Fibroblast of mammary gland (primary cell): ENCODE results near the gene KLHL29.
A peak's percentile ranks its signal among the peaks of the same experiment; 100 is the strongest.

ENCODE experiments used
- DNase-seq: peaks from one replicate; pipeline ENCODE4 v3.0.0-alpha.2; 2010; ENCODE audit warnings: low read depth
- H3K4me3 ChIP-seq: 2 replicates; pipeline ENCODE4 v1.5.1; 2011; ENCODE audit warnings: low read depth, mild to moderate bottlenecking, low read length, moderate library complexity; ENCODE audit not compliant: control insufficient read depth
- TF ChIP-seq, protein P1 (sequence below): conservative IDR thresholded peaks from 2 replicates; pipeline ENCODE4 v1.5.1; 2011; ENCODE audit warnings: low read depth, low read length, inconsistent platforms; ENCODE audit not compliant: control insufficient read depth, insufficient read depth

Gene KLHL29

DNA sequence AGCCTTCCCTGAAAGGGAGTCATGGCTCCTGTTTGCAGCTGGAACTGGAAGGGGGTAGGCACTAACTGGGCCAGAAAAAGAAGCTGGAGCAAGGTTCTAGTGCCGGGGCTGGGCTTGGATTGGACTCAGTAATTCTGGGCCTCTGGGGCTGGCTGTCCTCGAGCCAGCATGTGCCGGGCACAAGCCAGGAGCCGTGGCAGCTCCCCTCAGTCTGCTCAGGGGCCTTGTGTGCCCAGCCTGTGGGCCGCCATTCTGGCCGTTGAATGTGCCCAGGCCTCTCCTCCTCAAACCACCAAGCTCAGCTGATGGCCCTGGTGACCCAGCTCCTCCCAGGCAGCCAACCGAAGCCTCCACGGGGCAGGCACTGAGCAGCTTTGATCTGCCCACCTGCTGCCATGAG is 119.6 kb downstream of the KLHL29 start:
- TF ChIP-seq, protein P1, sequence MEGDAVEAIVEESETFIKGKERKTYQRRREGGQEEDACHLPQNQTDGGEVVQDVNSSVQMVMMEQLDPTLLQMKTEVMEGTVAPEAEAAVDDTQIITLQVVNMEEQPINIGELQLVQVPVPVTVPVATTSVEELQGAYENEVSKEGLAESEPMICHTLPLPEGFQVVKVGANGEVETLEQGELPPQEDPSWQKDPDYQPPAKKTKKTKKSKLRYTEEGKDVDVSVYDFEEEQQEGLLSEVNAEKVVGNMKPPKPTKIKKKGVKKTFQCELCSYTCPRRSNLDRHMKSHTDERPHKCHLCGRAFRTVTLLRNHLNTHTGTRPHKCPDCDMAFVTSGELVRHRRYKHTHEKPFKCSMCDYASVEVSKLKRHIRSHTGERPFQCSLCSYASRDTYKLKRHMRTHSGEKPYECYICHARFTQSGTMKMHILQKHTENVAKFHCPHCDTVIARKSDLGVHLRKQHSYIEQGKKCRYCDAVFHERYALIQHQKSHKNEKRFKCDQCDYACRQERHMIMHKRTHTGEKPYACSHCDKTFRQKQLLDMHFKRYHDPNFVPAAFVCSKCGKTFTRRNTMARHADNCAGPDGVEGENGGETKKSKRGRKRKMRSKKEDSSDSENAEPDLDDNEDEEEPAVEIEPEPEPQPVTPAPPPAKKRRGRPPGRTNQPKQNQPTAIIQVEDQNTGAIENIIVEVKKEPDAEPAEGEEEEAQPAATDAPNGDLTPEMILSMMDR: no peak
- H3K4me3 ChIP-seq: no peak overlapping the region

DNA sequence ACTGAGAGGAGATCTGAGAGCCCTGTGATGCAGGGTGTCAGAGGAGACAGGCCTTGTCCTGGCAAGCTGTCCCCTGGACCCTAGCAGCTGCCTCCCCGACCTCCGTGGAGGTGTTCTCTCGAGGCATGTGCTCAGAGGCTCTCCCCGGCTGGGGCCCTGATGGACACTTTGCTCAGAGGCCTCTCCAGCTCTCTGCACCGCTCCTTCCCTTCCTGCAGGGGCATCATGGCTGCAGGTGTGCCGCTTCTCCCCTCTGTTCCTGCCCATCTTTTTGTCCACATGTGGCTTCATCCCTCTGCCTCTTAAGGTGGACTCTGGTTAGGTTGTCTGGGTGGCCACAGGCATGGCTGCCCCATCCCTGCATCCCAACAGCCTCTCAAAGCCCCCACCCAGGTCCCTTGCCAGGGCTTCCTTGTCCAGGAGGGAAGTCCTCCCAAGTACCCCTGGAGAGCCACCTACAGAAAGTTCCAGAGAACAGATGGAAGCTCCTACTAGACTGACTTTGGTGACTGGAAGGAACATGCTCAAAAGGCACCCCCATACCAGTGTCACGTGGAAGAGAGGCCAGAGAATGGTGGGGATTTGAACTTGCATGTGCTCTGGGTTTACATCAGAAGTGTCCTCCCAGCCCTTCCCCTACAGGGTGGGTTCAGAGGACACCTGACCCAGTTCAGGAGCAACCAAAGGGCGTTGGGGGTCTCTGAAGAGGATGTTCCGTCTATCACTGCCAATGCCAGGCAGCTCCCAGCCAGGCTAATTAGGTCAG is 120.4 kb downstream of the KLHL29 start:
- no peak overlapping the region for H3K4me3 ChIP-seq
- no peak for DNase-seq
- TF ChIP-seq, protein P1: peak; percentile 4

More for the DNA sequence above, 119.6 kb downstream of the KLHL29 start:
- no peak for DNase-seq

DNA sequence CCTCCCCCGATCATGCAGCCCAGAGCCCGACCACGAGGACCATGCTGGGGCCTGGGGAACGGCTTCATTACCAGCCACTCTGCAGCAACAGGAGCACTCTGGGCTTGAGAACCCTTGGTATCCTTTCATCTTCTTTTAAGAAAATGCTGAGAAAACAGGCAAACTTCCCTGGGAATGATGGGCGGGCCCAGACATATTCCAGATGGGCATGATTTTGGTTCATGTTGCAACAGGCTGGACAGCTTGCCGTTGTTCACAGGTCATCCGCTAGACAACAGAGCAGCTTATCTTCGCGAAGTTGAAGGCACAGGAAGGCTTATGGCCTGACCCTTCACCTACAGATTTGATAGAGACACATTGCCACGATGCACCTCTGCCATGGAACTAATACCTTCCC is 121.0 kb downstream of the KLHL29 start:
- peak; percentile 59 for DNase-seq
- TF ChIP-seq, protein P1: no peak
- no peak overlapping the region for H3K4me3 ChIP-seq

DNA sequence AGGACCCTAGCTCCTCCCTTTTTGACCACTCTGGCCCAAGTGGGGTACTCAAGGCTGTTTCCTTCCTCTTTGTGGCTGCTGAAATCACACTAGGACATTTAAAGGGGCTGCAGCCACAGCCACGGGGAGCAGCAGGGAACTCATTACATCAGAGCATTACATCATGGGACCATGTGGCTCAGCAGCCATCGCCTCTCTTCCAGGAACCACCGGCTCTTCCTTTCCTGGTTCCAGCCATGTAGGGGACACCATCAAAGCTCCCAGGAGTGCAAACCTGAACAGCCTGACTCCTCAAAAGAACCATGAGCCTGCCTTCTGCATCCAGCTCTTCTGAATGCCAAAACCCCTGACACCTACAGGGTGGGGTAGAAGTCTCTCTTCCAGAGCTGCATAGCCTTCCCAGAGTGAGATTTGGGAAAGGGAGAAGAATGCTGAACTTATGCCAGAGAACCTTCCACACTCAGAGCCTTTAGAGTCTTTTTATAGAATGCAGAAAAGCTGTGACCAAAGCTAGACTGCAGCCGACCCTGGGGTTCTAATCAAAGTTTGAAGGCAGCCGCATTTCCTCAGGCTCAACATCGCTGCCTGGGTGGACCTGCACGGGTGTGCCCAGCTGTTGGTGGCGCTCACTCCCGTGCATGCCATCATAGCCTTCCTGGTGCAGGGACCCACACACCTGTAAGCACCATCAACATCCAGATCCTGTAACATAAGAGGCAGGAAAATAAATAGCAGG is 121.7 kb downstream of the KLHL29 start:
- no peak overlapping the region for H3K4me3 ChIP-seq
- TF ChIP-seq, protein P1: no peak
- DNase-seq: no peak

DNA sequence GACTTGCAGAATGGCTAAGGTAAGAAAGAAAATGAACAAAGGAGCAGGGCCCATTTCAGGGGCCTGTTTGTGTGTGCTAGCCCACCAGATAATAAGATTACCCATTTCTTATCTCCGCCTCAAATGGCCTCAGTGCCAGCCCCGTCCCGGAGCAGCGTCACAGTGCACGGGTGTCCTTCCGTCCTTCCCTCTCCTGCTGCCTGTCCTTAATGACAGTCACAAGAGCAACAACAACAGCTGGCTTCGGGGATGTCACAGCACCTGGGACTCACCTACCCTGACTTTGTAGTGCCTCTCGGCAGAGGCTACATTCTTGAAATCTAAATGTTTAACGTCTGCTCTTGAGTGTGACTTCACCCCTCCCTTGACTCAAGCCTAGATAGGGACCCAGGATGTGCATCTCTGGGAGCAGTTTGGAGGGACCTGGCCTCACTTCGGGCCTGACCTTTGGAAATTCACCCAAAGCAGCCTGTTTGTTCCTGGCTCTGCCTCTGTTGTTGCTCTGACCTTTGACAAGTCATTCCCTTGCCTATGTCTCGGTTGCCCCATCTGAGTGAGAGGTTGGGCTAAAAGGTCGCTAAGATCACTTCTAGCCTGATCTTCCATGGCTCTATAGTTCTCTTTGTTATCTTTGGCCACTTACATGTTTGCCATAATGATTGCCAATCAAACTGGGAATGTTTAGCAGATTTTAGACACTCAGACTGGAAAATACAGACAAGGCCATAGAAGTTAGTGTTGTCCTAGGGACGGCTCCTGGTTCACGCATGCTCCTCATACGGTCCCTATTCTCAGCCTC is 122.5 kb downstream of the KLHL29 start:
- DNase-seq: no peak
- no peak overlapping the region for H3K4me3 ChIP-seq
- TF ChIP-seq, protein P1: no peak

DNA sequence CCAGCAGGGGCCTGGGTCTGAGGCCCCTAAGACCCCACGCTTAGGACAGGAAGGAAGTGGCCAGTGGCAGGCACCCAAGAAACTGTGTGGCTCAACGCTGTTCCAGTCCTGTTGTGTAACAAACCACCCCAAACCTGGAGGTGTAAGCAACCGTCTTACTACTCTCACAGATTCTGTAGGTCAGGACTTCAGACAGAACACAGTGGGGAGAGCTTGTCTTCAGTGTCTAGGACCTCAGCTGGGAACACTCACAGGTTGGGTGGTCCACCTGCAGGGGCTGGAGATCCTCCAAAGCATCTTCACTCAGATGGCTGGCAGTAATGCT is 123.0 kb downstream of the KLHL29 start:
- TF ChIP-seq, protein P1: no peak
- no peak overlapping the region for H3K4me3 ChIP-seq
- no peak for DNase-seq
